Measurements from ENCODE around the gene OPRD1. TPM values are rescaled to one million over a fixed set of nuclear protein-coding genes. Genes with fewer than 3 reads are reported as not detected.
"Not testable (repeated sequence)": the region's sequence is repeated elsewhere in the genome, so short reads cannot be mapped to it uniquely, and the experiment has no call there.

The OPRD1 gene
- total RNA-seq = not detected

DNA sequence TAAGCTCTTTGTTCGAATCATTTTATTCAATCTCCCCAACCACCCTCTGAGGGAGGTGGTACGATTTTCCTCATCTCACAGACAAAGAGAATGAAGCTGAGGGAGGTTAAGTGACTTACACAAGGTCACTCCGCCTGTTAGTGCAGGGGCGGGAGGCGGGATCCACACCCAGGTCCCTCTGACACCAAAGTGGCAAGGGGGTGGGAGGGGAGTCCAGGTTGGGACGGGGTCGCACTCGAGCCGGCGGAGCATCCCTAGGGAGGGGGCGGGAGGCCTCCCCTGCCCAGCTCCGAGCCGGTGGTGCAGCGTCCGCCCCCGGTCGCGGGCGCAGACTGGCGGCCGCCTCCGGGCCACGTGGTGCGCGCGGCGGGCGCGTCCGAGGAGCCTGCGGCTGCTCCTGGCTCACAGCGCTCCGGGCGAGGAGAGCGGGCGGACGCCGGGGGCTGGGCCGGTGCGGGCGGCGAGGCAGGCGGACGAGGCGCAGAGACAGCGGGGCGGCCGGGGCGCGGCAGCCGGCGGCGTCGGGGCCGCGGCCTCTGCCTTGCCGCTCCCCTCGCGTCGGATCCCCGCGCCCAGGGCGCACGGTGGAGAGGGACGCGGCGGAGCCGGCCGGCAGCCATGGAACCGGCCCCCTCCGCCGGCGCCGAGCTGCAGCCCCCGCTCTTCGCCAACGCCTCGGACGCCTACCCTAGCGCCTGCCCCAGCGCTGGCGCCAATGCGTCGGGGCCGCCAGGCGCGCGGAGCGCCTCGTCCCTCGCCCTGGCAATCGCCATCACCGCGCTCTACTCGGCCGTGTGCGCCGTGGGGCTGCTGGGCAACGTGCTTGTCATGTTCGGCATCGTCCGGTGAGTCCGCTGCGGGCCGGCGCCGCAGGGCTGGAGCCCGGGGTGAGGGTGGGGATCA is at the start of gene OPRD1:
OPRD1 (plus strand) TSS at position 405 of the 903 bp plus-strand sequence; CDS start at position 619, 214 bp downstream.
- no peak for DNase-seq

DNA sequence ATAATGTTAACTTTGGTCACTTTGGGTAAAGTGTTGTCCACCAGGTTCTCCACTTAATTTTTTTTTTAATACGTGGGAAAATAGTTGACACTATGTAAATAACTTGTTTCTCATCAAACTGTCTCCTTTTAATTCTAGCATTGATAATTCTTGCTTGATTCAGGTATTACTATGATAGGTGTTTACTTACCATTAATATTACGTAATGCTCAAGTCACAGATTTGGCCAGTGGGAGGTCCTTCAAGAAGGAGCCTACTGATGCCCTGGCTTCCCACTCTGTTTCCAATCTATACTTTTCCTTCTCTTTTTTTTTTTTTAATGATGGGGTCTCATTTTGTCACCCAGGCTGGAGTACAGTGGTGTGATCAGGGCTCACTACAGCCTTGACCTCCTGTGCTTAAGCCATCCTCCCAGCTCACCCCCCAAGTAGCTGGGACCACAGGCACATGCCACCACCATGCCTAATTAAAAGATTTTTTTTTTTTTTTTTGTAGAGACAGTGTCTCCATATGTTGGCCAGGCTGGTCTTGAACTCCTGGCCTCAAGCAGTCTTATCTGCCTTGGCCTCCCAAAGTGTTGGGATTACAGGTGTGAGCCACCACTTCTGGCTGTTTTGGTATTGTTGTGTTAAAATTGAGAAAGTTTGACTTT is 45.3 kb upstream of the OPRD1 start:
- DNase-seq = no peak

- no peak for DNase-seq
Observed at GRCh38 chr1:28770601-28771165, 41.3 kb upstream of the OPRD1 start.

DNA sequence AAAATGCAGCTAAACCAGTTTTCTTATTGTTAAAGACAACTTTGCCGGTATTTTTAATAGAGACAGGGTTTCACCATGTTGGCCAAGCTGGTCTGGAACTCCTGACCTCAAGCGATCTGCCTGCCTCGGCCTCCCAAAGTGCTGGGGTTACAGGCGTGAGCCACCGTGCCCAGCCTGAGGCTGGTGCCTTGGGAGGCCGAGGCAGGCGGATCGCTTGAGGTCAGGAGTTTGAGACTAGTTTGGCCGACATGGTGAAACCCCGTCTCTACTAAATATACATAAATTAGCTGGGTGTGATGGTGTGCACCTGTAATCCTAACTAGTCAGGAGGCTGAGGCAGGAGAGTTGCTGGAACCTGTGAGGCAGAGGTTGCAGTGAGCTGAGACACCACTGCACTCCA is 40.0 kb upstream of the OPRD1 start:
- DNase-seq = not testable (repeated sequence)

- DNase-seq = no peak
Observed at GRCh38 chr1:28773105-28773504, 38.9 kb upstream of the OPRD1 start.

DNA sequence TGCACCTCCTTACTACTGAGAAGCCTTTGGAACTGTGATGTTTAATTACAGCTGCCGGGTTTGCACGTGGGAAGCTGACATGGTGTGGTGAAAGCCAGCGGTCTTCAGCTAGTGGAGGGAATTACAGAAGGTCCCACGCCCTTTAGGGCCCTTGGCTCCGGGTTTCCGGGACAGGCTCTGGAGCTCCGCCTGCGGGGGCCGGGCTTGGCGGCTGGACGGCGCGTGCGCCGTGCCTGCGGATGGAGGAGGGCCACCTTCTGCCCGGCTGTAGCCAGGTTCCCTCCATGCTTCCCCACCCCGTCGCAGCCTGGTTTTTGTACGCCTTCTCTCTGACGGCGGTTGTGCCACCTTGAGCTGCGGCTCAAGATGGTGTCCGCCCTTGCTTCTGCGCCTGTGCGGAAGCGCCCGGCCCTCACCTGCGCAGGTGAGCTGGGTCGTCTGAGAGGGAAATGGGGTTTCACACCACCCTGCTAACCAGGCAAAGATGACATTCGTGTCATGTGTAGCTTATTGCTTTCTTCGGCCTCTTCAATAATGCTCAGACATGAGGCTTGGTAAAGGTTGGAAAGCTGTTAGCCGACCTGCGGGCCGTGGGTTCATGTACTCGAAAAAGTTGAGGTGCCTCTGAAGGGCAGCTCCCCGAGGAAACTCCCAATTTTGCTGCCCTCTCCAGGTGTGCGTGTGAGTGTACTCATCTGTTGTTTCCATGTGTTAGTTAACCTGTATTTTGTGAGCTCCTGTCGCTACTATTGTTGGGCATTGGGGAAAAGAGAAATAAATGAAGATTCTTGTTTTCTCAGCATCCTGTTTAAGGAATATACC is 36.6 kb upstream of the OPRD1 start:
- peak; percentile 51 for DNase-seq

- DNase-seq = no peak
Observed at GRCh38 chr1:28776341-28776740, 35.6 kb upstream of the OPRD1 start.

DNA sequence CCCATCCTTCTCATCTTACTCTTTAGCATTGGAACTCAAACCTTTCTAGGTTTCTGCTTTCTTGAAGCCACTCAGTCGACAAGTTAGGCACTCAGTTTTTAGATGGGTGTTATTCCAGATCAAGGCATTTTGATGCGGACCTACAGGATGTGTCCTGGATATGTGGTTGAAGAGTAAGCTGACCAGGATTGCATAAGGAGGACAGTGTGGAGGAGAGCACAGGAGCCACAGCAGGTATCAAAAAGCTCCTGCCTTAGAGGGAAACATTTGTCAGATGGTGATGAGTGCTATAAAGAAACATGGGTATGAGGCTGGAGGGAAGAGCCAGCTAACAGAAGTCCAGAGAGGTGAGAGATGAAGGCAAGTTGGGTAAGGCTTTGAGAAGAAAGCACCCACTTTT is 33.9 kb upstream of the OPRD1 start:
- DNase-seq = no peak

DNA sequence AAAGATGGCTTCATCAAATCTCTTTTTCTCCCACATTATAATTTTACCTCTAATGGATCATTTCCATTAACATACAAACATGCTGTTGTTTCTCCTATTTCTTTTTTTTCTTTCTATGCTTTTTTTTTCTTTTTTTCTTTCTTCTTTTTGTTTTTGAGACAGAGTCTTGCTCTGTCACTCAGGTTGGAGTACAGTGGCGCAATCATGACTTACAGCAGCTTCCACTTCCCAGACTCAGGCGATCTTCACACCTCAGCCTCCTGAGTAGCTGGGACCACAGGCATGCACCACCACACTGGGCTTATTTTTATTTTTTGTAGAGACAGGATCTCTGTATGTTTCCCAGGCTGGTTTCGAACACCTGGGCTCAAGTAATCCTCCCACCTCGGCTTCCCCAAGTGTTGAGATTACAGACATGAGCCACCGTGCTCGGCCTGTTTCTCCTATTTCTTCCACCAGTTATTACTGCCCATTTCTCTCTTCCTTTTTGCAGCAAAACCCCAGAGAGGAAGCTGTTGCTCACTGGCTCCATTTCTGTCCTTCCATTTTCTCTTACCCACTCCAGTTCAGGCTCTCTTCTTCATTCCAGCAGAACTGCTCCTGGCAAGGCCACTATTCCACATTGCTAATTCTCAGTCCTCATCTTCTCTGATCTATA is 32.1 kb upstream of the OPRD1 start:
- DNase-seq = no peak

DNA sequence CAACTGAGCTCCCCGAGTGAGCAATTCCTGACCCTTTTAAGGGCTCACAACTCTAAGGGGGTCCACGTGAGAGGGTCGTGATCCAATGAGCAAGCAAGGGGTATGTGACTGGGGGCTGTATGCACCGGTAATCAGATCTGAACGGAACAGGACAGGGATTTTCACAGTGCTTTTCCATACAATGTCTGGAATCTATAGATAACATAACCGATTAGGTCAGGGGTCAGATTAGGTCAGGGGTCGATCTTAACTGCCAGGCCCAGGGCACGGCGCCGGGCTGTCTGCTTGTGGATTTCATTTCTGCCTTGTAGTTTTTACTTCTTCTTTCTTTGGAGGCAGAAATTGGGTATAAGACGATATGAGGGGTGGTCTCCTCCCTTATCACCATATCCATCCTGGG is 30.7 kb upstream of the OPRD1 start:
- DNase-seq = no peak

GRCh38 chr1:28782011-28782410 is 30.0 kb upstream of the OPRD1 start:
- no peak for DNase-seq

- no peak for DNase-seq
Observed at GRCh38 chr1:28783363-28783762, 28.6 kb upstream of the OPRD1 start.

GRCh38 chr1:28789412-28789811 is 22.6 kb upstream of the OPRD1 start:
- DNase-seq = no peak

GRCh38 chr1:28789816-28790215 is 22.2 kb upstream of the OPRD1 start:
- no peak for DNase-seq

- no peak for DNase-seq
Observed at GRCh38 chr1:28790377-28791035, 21.5 kb upstream of the OPRD1 start.

DNA sequence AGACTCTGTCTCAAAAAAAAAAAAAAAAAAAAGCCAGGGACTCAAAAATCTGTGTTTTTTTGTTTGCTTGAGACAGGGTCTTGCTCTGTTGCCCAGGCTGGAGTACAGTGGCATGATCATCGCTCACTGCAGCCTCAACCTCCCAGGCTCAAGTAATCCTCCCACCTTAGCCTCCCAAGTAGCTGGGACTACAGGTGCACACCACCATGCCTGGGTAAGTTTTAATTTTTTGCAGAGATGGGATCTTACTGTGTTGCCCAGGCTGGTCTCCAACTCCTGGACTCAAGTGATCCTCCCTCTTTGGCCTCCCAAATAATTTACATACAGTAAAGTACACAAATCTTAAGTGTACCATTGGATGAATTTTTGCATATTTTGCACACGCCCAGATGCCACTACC is 20.0 kb upstream of the OPRD1 start:
- DNase-seq = not testable (repeated sequence)

- DNase-seq = no peak
Observed at GRCh38 chr1:28792644-28793121, 19.3 kb upstream of the OPRD1 start.

DNA sequence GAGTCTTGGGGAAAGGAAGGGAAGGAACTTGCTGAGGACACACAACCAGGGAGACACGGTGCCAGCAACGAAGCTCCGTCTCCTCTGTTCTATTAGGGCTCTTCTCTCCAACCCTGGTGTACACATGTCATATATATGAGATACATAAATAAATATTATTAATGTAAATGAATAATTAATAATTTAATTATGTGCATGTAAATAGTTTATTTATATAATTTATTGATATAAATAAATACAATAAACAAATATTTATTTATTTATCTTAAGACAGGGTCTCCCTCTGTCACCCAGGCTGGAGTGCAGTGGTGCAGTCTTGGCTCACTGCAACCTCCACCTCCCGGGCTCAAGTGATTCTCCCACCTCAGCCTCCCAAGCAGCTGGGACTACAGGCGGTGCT is 17.4 kb upstream of the OPRD1 start:
- DNase-seq = not testable (repeated sequence)

DNA sequence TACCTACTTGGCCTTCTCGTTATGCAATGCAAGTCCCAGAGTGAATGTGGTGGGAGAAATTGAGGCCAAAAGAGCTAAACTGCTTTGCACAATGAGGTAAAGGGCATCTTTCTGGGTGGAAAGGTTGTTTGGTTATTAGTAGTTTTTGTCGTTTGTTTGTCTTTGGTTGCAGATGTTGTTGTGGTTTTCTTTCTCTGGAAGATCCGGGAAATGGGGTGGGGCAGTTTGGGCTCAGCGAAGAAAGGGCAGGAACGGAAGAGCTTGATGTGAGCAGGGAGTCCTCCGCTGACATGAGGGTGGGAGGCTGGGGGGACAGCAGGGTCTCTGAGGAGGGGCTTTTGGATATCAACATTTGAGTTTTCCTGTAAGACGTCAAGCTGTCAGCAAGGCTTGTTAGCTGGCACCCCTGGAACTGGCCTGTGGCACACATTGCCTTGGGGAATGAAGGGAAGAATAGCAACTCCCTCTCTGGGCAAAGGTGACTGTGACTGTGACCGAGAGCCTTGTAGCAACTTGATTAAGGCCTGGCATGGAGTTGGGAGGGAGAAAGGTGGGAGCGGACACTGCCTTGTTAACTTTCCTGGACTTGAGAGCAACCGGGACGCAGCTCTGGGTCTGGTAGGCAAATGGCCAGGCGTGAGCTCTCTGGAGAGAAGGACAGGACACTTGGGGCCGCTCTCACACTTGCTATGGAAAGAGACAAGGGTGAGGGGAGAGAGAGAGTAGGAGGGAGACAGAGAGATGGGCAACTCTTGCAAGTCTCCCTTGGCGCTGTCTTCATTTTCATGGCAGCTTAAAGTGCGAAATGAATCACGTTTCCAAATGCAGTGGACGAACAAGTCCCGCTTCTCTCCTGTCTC is 15.4 kb upstream of the OPRD1 start:
- DNase-seq = no peak

DNA sequence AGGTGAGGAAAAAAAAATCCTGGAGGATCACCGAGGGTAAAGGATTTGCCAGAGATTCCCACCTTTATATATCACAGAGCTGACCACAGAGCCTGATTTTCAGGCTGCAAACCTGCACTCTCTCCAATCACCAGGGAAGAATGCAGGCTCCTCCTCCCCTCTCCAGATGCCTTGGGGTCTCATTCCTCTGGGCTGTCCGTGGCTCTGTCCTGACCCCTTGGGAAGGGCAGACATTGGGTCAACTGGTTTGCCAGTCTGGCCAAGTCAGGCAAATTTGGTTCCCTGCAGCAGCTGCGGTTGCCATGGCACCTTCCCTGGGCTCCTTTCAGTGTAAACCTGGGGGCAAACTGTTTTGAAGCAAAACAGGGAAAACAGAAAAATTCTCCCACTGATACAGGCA is 11.6 kb upstream of the OPRD1 start:
- DNase-seq = no peak

GRCh38 chr1:28801461-28801860 is 10.5 kb upstream of the OPRD1 start:
- DNase-seq = no peak
